MM.1S (cell line): ENCODE measurements around the gene LOX.

Source experiments
- DNase-seq: peaks from one replicate; pipeline ENCODE4 v3.0.0-alpha.2; 2015
- H2AFZ ChIP-seq: fragments of 300-600 bp; sonication (generic); 2 replicates; pipeline ENCODE4 v1.6.0; 2016; ENCODE audit warnings: antibody characterized with exemption, low read length
- H3F3A ChIP-seq: fragments of 300-600 bp; sonication (generic); 2 replicates; pipeline ENCODE4 v1.6.1; 2016; ENCODE audit warnings: mild to moderate bottlenecking, antibody characterized with exemption, low read length, moderate library complexity, mixed read lengths; ENCODE audit not compliant: insufficient read depth
- H3K27ac ChIP-seq: fragments of 300-600 bp; sonication (generic); 2 replicates; pipeline ENCODE4 v1.5.1; 2016; ENCODE audit warnings: mild to moderate bottlenecking, low read length
- H3K27me3 ChIP-seq: fragments of 300-600 bp; sonication (generic); replicated peaks from 2 replicates; pipeline ENCODE4 v1.6.0; 2016; ENCODE audit warnings: low read length; ENCODE audit not compliant: insufficient read depth
- H3K36me3 ChIP-seq: fragments of 300-600 bp; sonication (generic); replicated peaks from 2 replicates; pipeline ENCODE4 v1.6.1; 2016; ENCODE audit warnings: mild to moderate bottlenecking, low read length, mixed read lengths; ENCODE audit not compliant: insufficient read depth
- H3K4me1 ChIP-seq: fragments of 300-600 bp; sonication (generic); 2 replicates; pipeline ENCODE4 v1.6.1; 2016; ENCODE audit warnings: low read length, mixed read lengths
- H3K4me2 ChIP-seq: fragments of 300-600 bp; sonication (generic); 2 replicates; pipeline ENCODE4 v1.6.0; 2016; ENCODE audit warnings: low read depth, low read length
- H3K4me3 ChIP-seq: fragments of 300-600 bp; sonication (generic); 2 replicates; pipeline ENCODE4 v1.5.1; 2016; ENCODE audit warnings: low read length, mixed read lengths
- H3K79me2 ChIP-seq: fragments of 300-600 bp; sonication (generic); 2 replicates; pipeline ENCODE4 v1.6.1; 2016; ENCODE audit warnings: mixed run types, low read length, mixed read lengths
- H3K9ac ChIP-seq: fragments of 300-600 bp; sonication (generic); 2 replicates; pipeline ENCODE4 v1.6.1; 2016; ENCODE audit warnings: low read length, mixed read lengths
- H3K9me2 ChIP-seq: fragments of 300-600 bp; sonication (generic); replicated peaks from 2 replicates; pipeline ENCODE4 v1.6.1; 2016; ENCODE audit warnings: mild to moderate bottlenecking, low read length, mixed read lengths; ENCODE audit not compliant: insufficient read depth
- H3K9me3 ChIP-seq: fragments of 300-600 bp; sonication (generic); replicated peaks from 2 replicates; pipeline ENCODE4 v1.6.1; 2016; ENCODE audit warnings: mild to moderate bottlenecking, low read length, mixed read lengths; ENCODE audit not compliant: insufficient read depth
- H4K20me1 ChIP-seq: fragments of 300-600 bp; sonication (generic); 2 replicates; pipeline ENCODE4 v1.6.1; 2016; ENCODE audit warnings: mild to moderate bottlenecking, low read length, moderate library complexity, mixed read lengths; ENCODE audit not compliant: insufficient read depth
- EZH2 ChIP-seq: fragments of 300-600 bp; sonication (generic); optimal IDR thresholded peaks from 2 replicates; pipeline ENCODE3; 2017; ENCODE audit warnings: low read depth, mild to moderate bottlenecking, antibody characterized with exemption, low read length, mixed read lengths
- EZH2phosphoT487 ChIP-seq: fragments of 300-600 bp; sonication (generic); IDR thresholded peaks from 2 replicates; pipeline ENCODE4 v1.6.1; 2018; ENCODE audit warnings: antibody characterized with exemption, low read length
- TF ChIP-seq, protein P1 (sequence below): fragments of 300-600 bp; sonication (generic); IDR thresholded peaks from 2 replicates; pipeline ENCODE4 v1.5.1; 2016; ENCODE audit warnings: antibody characterized with exemption, low read length, mixed read lengths

LOX gene

DNA sequence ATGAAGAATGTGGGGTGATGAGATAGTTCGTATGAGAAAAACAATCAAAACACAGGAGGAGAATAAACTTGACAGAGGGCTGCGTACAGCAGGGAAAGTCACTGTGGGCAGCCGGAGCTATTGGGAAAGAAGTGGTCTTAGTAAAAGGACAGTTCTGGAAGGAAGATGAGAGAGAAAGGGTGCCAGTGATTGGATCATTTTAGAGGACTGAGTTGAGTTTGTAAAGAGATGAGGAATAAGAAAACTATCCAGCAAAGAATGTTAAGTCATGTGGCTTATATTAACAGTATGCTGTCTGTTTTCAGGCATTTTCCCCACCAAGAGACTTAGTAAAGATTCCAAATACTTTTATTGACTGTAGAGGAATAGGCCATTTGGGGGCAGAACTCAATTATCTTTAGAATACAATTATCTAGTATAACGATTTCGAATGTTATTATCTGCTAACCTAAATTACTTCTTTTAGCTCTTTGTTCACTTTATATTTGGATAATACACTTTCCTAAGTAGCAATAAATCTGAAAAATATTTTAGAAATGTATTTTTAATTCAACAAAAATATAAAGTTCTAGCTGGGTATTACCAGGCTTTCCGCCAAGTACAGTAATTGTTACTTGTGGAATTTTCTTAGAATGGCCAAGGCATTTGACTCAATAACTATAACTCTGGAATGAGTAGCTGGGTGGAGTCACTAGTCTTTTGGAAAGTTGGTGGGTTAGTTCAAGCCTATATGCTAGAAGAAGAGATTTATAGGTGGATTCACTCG lies 15.5 kb upstream of the LOX start:
- H3K27ac ChIP-seq, result no peak overlapping the region
- H2AFZ ChIP-seq, result no peak overlapping the region
- H3K9ac ChIP-seq, result no peak overlapping the region
- H3K9me3 ChIP-seq, result no peaks in the 10 kb centered on the region
- no peak for DNase-seq
- H3K4me2 ChIP-seq, result no peak overlapping the region
- TF ChIP-seq, protein P1, sequence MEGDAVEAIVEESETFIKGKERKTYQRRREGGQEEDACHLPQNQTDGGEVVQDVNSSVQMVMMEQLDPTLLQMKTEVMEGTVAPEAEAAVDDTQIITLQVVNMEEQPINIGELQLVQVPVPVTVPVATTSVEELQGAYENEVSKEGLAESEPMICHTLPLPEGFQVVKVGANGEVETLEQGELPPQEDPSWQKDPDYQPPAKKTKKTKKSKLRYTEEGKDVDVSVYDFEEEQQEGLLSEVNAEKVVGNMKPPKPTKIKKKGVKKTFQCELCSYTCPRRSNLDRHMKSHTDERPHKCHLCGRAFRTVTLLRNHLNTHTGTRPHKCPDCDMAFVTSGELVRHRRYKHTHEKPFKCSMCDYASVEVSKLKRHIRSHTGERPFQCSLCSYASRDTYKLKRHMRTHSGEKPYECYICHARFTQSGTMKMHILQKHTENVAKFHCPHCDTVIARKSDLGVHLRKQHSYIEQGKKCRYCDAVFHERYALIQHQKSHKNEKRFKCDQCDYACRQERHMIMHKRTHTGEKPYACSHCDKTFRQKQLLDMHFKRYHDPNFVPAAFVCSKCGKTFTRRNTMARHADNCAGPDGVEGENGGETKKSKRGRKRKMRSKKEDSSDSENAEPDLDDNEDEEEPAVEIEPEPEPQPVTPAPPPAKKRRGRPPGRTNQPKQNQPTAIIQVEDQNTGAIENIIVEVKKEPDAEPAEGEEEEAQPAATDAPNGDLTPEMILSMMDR, result no peak
- TF ChIP-seq EZH2phosphoT487, result no peak
- TF ChIP-seq EZH2, result no peak
- H3F3A ChIP-seq, result peaks cover 20% of the 10 kb centered on the region
- no peaks in the 10 kb centered on the region for H3K36me3 ChIP-seq
- no peaks in the 10 kb centered on the region for H3K9me2 ChIP-seq
- H3K4me1 ChIP-seq, result peaks cover 36% of the 10 kb centered on the region
- no peaks in the 10 kb centered on the region for H3K27me3 ChIP-seq
- no peaks in the 10 kb centered on the region for H4K20me1 ChIP-seq
- H3K4me3 ChIP-seq, result no peak overlapping the region
- no peaks in the 10 kb centered on the region for H3K79me2 ChIP-seq

DNA sequence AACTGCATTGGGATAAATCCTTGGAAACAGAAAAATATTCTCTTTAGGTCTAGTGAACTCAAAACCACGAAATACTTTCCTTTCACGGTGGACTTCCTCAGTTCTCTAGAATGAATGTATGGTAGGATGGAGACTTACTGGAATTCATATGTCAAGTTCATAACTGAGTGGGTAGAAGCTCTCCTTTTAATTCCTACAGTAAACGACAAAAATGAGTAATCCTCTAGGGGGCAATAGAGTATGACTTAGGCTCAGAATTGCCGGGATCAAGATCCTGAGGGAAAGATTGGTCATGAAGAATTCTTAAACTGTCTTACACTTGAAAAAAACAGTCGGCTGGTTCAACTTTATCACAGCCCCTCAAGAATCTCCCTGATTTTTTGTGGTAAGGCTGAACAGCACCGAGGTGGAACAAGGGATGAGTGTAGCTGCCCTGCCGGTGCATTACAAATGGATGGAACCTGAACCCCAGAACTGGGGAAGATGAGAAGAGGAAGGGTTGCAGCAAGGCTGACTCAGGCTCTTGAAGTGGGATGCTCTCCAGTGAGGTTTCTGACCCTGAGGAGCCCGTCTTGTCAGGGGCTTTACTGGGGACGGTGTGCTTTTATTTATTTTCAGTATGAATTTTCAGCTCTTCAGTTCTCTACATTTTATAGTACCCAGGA lies 14.0 kb upstream of the LOX start:
- no peak overlapping the region for H3K9ac ChIP-seq
- no peaks in the 10 kb centered on the region for H3K36me3 ChIP-seq
- H3K9me3 ChIP-seq, result no peaks in the 10 kb centered on the region
- no peak overlapping the region for H3K27ac ChIP-seq
- no peaks in the 10 kb centered on the region for H3K79me2 ChIP-seq
- H3F3A ChIP-seq, result peaks cover 20% of the 10 kb centered on the region
- no peak overlapping the region for H3K4me2 ChIP-seq
- H2AFZ ChIP-seq, result no peak overlapping the region
- TF ChIP-seq, protein P1, result peak; percentile 19
- no peak for TF ChIP-seq EZH2phosphoT487
- no peaks in the 10 kb centered on the region for H4K20me1 ChIP-seq
- no peak overlapping the region for H3K4me3 ChIP-seq
- no peaks in the 10 kb centered on the region for H3K27me3 ChIP-seq
- no peaks in the 10 kb centered on the region for H3K9me2 ChIP-seq
- DNase-seq, result no peak
- peaks cover 36% of the 10 kb centered on the region for H3K4me1 ChIP-seq

DNA sequence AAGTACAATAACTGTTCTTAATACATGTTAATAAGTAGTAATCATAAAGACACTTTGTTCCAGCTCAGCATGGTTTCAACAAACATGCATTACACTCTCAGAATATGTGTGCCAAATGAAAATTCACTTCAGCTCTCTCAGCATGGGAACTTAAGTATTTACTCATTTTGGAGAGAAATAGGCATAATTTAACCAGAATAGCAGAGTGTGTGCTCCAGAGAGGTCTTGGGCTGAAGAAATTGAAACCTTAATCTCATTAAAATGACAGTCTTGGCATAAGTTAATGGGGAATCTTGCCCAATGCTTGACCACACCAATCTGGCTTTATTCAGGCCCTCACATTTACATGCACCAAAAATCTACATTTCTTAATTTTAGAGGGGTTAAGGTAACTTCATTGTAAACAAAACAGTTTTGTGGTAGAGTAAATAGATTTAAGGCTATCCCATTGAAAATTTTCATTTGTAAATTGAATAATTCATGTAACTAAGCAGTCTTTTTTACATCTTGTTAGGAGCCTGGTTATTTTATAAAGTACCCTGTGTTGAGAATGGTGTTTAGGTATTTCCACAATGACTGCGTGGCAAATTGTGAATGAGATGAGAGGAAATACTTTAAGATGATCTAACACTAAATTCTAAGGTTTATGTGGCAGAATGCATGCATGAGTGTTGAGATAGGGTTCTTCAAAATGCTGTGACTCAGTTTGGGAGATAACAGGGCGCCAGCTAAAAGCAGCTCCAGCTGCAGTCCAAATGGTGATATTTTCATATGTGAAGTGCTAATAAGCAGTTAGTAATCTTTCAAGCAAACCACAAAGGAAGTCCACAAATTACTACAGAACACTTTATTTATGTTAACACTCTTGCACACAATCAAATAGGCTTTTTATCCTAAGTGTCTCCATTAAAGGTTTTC lies 11.3 kb upstream of the LOX start:
- Histone ChIP-seq H3K9ac (no peak overlapping the region), H3K4me1 (peaks cover 23% of the 10 kb centered on the region), H3K36me3 (no peaks in the 10 kb centered on the region), H3K27me3 (no peaks in the 10 kb centered on the region), H2AFZ (0 out of 2 replicates have a peak overlapping the region, but pooled peaks have one; percentile 10), H3K4me3 (no peak overlapping the region), H3K9me2 (no peaks in the 10 kb centered on the region), H3K9me3 (no peaks in the 10 kb centered on the region), H3K79me2 (no peaks in the 10 kb centered on the region), H3F3A (peaks cover 7% of the 10 kb centered on the region; the same call in 1 of the 2 replicates), H3K27ac (no peak overlapping the region), H3K4me2 (peak overlapping the region; percentile 46), H4K20me1 (no peaks in the 10 kb centered on the region)
- DNase-seq, result peak; percentile 46
- TF ChIP-seq EZH2, result no peak
- TF ChIP-seq, protein P1, result no peak
- no peak for TF ChIP-seq EZH2phosphoT487
